ENCODE results near the gene SLC22A4. TPM values are rescaled to one million over a fixed set of nuclear protein-coding genes. Genes with fewer than 3 reads are reported as not detected.

Gene SLC22A4
- total and polyA plus RNA-seq, 2 donors (not counting 1 experiment from before 2014, with no cell fraction given), result 0.18 TPM; not detected in 1

GRCh38 chr5:132389585-132390286 lies 95.5 kb downstream of the SLC22A4 start:
- Histone ChIP-seq H3K4me2 (replicated peaks; ENCODE audit: low read depth, low read length, poor library complexity, severe bottlenecking) (no peak overlapping the region), H3K9me3 (ENCODE audit: control extremely low read depth in 1 of 3, control insufficient read depth in 2 of 3, insufficient read depth in 1 of 3, low read length in 2 of 3) (no peaks in the 10 kb centered on the region), H3K4me3 (ENCODE audit: control extremely low read depth in 1 of 5, extremely low read depth in 1 of 5, insufficient read depth in 1 of 5, low read depth in 2 of 5, low read length in 4 of 5) (no peak overlapping the region), H3K79me2 (ENCODE audit: control insufficient read depth, insufficient read depth, low read length) (no peaks in the 10 kb centered on the region), H3K9ac (ENCODE audit: low read length) (no peak overlapping the region), H3K4me1 (ENCODE audit: control insufficient read depth in 2 of 2, insufficient read depth in 2 of 2, low read length in 2 of 2) (peaks cover 21 to 26% of the 10 kb centered on the region in 2 donors), H3K36me3 (replicated peaks in 1 of 2; ENCODE audit: control extremely low read depth in 1 of 2, control insufficient read depth in 1 of 2, extremely low read depth in 1 of 2, insufficient read depth in 2 of 2, low read length in 1 of 2) (no peaks in the 10 kb centered on the region), H3K27me3 (replicated peaks in 1 of 4; ENCODE audit: control extremely low read depth in 1 of 4, control insufficient read depth in 3 of 4, insufficient read depth in 4 of 4, low read length in 3 of 4) (no peaks in the 10 kb centered on the region), H3K27ac (ENCODE audit: low read length in 2 of 2) (no peak overlapping the region), H2AFZ (ENCODE audit: insufficient read depth, low read depth, low read length, poor library complexity, severe bottlenecking) (no peak overlapping the region), H4K20me1 (ENCODE audit: control insufficient read depth, insufficient read depth, low read length, poor library complexity, severe bottlenecking) (no peaks in the 10 kb centered on the region)
- Mint-ChIP-seq H3K4me3 (no peak overlapping the region), H3K4me1 (peaks cover 36% of the 10 kb centered on the region), H3K27me3 (no peaks in the 10 kb centered on the region), H3K27ac (peak overlapping the region; percentile 32), H3K9me3 (ENCODE audit: insufficient read depth) (no peaks in the 10 kb centered on the region)
- ATAC-seq (ENCODE audit: low read depth), result no peak
- WGBS (ENCODE audit: insufficient coverage), result 99% methylated on average over 7 of the region's 10 CpGs
- TF ChIP-seq CTCF (IDR thresholded peaks at IDR 0.05) (no peak), EZH2 (IDR thresholded peaks at IDR 0.05; ENCODE audit: borderline replicate concordance, insufficient read depth, low read depth, low read length, poor library complexity, severe bottlenecking) (no peak)
- ChIA-PET POLR2A (interaction anchor here (0.6 kb wide), 1 partner anchor 1294 kb away, joined by 3 read pairs; no protein-coding TSS in a partner anchor), CTCF (interaction anchor here (1.0 to 19.9 kb wide), 9 partner anchors 21 to 430 kb away, joined by 3 to 528 read pairs (median 4); partner anchors contain the start of gene IRF1)
- DNase-seq, result no peak
- intact Hi-C loops (cut with micrococcal nuclease), result loop anchor here (5.0 kb wide), 2 partner anchors 478 to 1478 kb away; partner anchors contain the start of genes GDF9 and UQCRQ

- H3K27me3 ChIP-seq (replicated peaks in 1 of 4; ENCODE audit: control extremely low read depth in 1 of 4, control insufficient read depth in 3 of 4, insufficient read depth in 4 of 4, low read length in 3 of 4), result no peaks in the 10 kb centered on the region
- no peak overlapping the region for H3K4me3 ChIP-seq (ENCODE audit: control extremely low read depth in 1 of 5, extremely low read depth in 1 of 5, insufficient read depth in 1 of 5, low read depth in 2 of 5, low read length in 4 of 5)
- no peak overlapping the region for H3K27ac ChIP-seq (ENCODE audit: low read length in 2 of 2)
- TF ChIP-seq EZH2 (IDR thresholded peaks at IDR 0.05; ENCODE audit: borderline replicate concordance, insufficient read depth, low read depth, low read length, poor library complexity, severe bottlenecking), result no peak
- no peaks in the 10 kb centered on the region for H3K9me3 ChIP-seq (ENCODE audit: control extremely low read depth in 1 of 3, control insufficient read depth in 2 of 3, insufficient read depth in 1 of 3, low read length in 2 of 3)
- no peak overlapping the region for H3K9ac ChIP-seq (ENCODE audit: low read length)
- no peaks in the 10 kb centered on the region for H3K36me3 ChIP-seq (replicated peaks in 1 of 2; ENCODE audit: control extremely low read depth in 1 of 2, control insufficient read depth in 1 of 2, extremely low read depth in 1 of 2, insufficient read depth in 2 of 2, low read length in 1 of 2)
- H3K27ac Mint-ChIP-seq, result no peak overlapping the region
- H3K4me1 ChIP-seq (ENCODE audit: control insufficient read depth in 2 of 2, insufficient read depth in 2 of 2, low read length in 2 of 2), result peaks cover 28 to 29% of the 10 kb centered on the region in 2 donors
- no peak overlapping the region for H2AFZ ChIP-seq (ENCODE audit: insufficient read depth, low read depth, low read length, poor library complexity, severe bottlenecking)
- POLR2A ChIA-PET, result interaction anchor here (1.5 kb wide), 1 partner anchor 99 kb away, joined by 5 read pairs; the partner anchor contains the start of gene IRF1
- intact Hi-C loops (cut with micrococcal nuclease), result no loop called here
- DNase-seq (no peak), ATAC-seq (ENCODE audit: low read depth) (no peak)
- no peaks in the 10 kb centered on the region for H3K9me3 Mint-ChIP-seq (ENCODE audit: insufficient read depth)
- WGBS (ENCODE audit: insufficient coverage), result 100% methylated on average over 3 of the region's 5 CpGs
- no peaks in the 10 kb centered on the region for H3K27me3 Mint-ChIP-seq
- peaks cover 41% of the 10 kb centered on the region for H3K4me1 Mint-ChIP-seq
- no peak overlapping the region for H3K4me3 Mint-ChIP-seq
- CTCF ChIA-PET, result interaction anchor here (0.9 to 19.9 kb wide), 6 partner anchors 11 to 136 kb away, joined by 3 to 528 read pairs (median 4); partner anchors contain the start of gene IRF1
- H3K4me2 ChIP-seq (replicated peaks; ENCODE audit: low read depth, low read length, poor library complexity, severe bottlenecking), result no peak overlapping the region
- H4K20me1 ChIP-seq (ENCODE audit: control insufficient read depth, insufficient read depth, low read length, poor library complexity, severe bottlenecking), result no peaks in the 10 kb centered on the region
- H3K79me2 ChIP-seq (ENCODE audit: control insufficient read depth, insufficient read depth, low read length), result no peaks in the 10 kb centered on the region
Observed at GRCh38 chr5:132391247-132391646, 97.1 kb downstream of the SLC22A4 start.
